Breast epithelium (tissue), 3 donors: ENCODE measurements around the gene MINPP1.

Experiments
- CTCF ChIP-seq, 3 donors: fragments of 450-650 bp; IDR thresholded peaks; one replicate each; pipeline ENCODE4 v1.5.1; 2016 to 2017; ENCODE audit warnings: antibody characterized with exemption in 3 of 3, mild to moderate bottlenecking in 3 of 3, moderate library complexity in 3 of 3
- POLR2A ChIP-seq: fragments of 450-650 bp; IDR thresholded peaks from one replicate; pipeline ENCODE4 v1.6.1; 2016; ENCODE audit warnings: antibody characterized with exemption, mild to moderate bottlenecking, moderate library complexity

- TF ChIP-seq POLR2A (no peak), CTCF (IDR thresholded peaks at IDR 0.05) (no peak)
Observed at GRCh38 chr10:87562750-87563149, 58.1 kb downstream of the MINPP1 start.
